Liver (tissue), 9 donors: ENCODE results near the gene NEURL3. TPM values are rescaled to one million over a fixed set of nuclear protein-coding genes. Genes with fewer than 3 reads are reported as not detected.

Experiments used
- DNase-seq: peaks from one replicate; pipeline ENCODE4 v3.0.0-alpha.2; 2017; ENCODE audit warnings: low spot score
- H3K27ac ChIP-seq, 2 donors: one replicate each; pipeline ENCODE4 v1.7.0; 2013; ENCODE audit warnings: inconsistent platforms in 2 of 2, low read length in 2 of 2, control low read depth in 1 of 2, low read depth in 1 of 2, mild to moderate bottlenecking in 1 of 2
- H3K27me3 ChIP-seq, 4 donors: one replicate each; pipeline versions ENCODE4 v1.6.1 to v1.7.0; 2013; ENCODE audit warnings: low read length in 3 of 4, inconsistent platforms in 1 of 4, mild to moderate bottlenecking in 1 of 4, moderate library complexity in 1 of 4; ENCODE audit not compliant: control insufficient read depth in 4 of 4, insufficient read depth in 4 of 4
- H3K36me3 ChIP-seq, 4 donors: one replicate each; pipeline versions ENCODE4 v1.6.1 to v1.7.0; 2013; ENCODE audit warnings: low read length in 3 of 4, mild to moderate bottlenecking in 3 of 4, low read depth in 1 of 4, moderate library complexity in 1 of 4; ENCODE audit not compliant: control insufficient read depth in 4 of 4, insufficient read depth in 3 of 4
- H3K4me1 ChIP-seq, 4 donors: one replicate each; pipeline versions ENCODE4 v1.6.1 to v1.7.0; 2013; ENCODE audit warnings: low read length in 3 of 4, mild to moderate bottlenecking in 3 of 4, moderate library complexity in 1 of 4; ENCODE audit not compliant: control insufficient read depth in 4 of 4, insufficient read depth in 4 of 4
- H3K4me3 ChIP-seq, 3 donors: one replicate each; pipeline versions ENCODE4 v1.6.1 to v1.7.0; 2013; ENCODE audit warnings: low read length in 3 of 3, control low read depth in 1 of 3, low read depth in 1 of 3, mild to moderate bottlenecking in 1 of 3
- H3K9ac ChIP-seq, 2 donors: one replicate each; pipeline ENCODE4 v1.7.0; 2013; ENCODE audit warnings: low read length in 2 of 2, mild to moderate bottlenecking in 2 of 2, moderate library complexity in 2 of 2, control low read depth in 1 of 2, low read depth in 1 of 2
- H3K9me3 ChIP-seq, 4 donors: one replicate each; pipeline versions ENCODE4 v1.6.1 to v1.7.0; 2013; ENCODE audit warnings: low read length in 3 of 4; ENCODE audit not compliant: control insufficient read depth in 4 of 4
- ATF3 ChIP-seq: IDR thresholded peaks from 2 replicates; pipeline ENCODE4 v1.6.1; 2016; ENCODE audit warnings: antibody characterized with exemption
- FOXA1 ChIP-seq: IDR thresholded peaks from 2 replicates; pipeline ENCODE4 v1.6.1; 2016; ENCODE audit warnings: antibody characterized with exemption
- FOXA2 ChIP-seq: IDR thresholded peaks from 2 replicates; pipeline ENCODE4 v1.6.1; 2016; ENCODE audit warnings: antibody characterized with exemption
- HNF4A ChIP-seq, 2 donors: conservative IDR thresholded peaks; 2 replicates each; pipeline ENCODE4 v1.6.1; 2016; ENCODE audit warnings: antibody characterized with exemption in 2 of 2, mild to moderate bottlenecking in 2 of 2
- HNF4G ChIP-seq: IDR thresholded peaks from 2 replicates; pipeline ENCODE4 v1.6.1; 2016; ENCODE audit warnings: antibody characterized with exemption
- RAD21 ChIP-seq, 2 donors: IDR thresholded peaks; 2 replicates each; pipeline ENCODE4 v1.6.1; 2016; ENCODE audit warnings: antibody characterized with exemption in 2 of 2, mild to moderate bottlenecking in 2 of 2
- REST ChIP-seq: IDR thresholded peaks from 2 replicates; pipeline ENCODE4 v1.6.1; 2016; ENCODE audit warnings: antibody characterized with exemption, mild to moderate bottlenecking
- RXRA ChIP-seq, 2 donors: IDR thresholded peaks; 2 replicates each; pipeline ENCODE4 v1.6.1; 2017 to 2018; ENCODE audit warnings: antibody characterized with exemption in 2 of 2, mild to moderate bottlenecking in 1 of 2
- TAF1 ChIP-seq: conservative IDR thresholded peaks from 2 replicates; pipeline ENCODE4 v1.6.1; 2016; ENCODE audit warnings: antibody characterized with exemption, mild to moderate bottlenecking
- WGBS: extraction: QIAGEN DNeasy Blood & Tissue Kit; methylation state at CpG from one replicate; pipeline ENCODE4 v1.1.7; 2013; 5-methylcytosine and 5-hydroxymethylcytosine counted together
- polyA plus RNA-seq, 2 donors: library from polyadenylated mRNA; stranded (reverse) in 1 of 2; unstranded in 1 of 2; fragments of 200-250 nt in 1 of 2; fragments of >200 nt in 1 of 2; fragmentation: Nextera tagmentation in 1 of 2; extraction: Ambion mirVana in 1 of 2; gene quantifications; one replicate each; pipeline versions ENCODE4 v1.2.1 to v1.2.3, GENCODE V29; 2013 to 2015
- total RNA-seq, 2 donors: library from RNA; depleted of rRNA; stranded (reverse); fragments of >200 nt; gene quantifications; one replicate each; pipeline ENCODE4 v1.2.3, GENCODE V29; 2014
- donor health status: healthy.
- donor health status: healthy.
- donor health status: healthy.
- donor health status: healthy.
- donor health status: healthy.

The NEURL3 gene
- total and polyA plus RNA-seq, 4 donors: 0.61 to 3.4 (median 1.4) TPM

- Histone ChIP-seq H3K4me1 (peaks cover 0 to 4% (median under 1%) of the 10 kb centered on the region in 4 donors), H3K27me3 (no peaks in the 10 kb centered on the region), H3K4me3 (no peak overlapping the region), H3K9ac (no peak overlapping the region), H3K36me3 (no peaks in the 10 kb centered on the region), H3K9me3 (no peaks in the 10 kb centered on the region), H3K27ac (no peak overlapping the region)
- DNase-seq: no peak
- WGBS: 86% methylated on average over 6 of the region's 6 CpGs
- no peak for TF ChIP-seq RAD21 (IDR thresholded peaks at IDR 0.05)
- no peak for TF ChIP-seq ATF3
- no peak for TF ChIP-seq RXRA (IDR thresholded peaks at IDR 0.05)
- TF ChIP-seq REST: no peak
- no peak for TF ChIP-seq HNF4A (conservative IDR thresholded peaks at IDR 0.05)
- no peak for TF ChIP-seq FOXA2
- TF ChIP-seq TAF1: no peak
- TF ChIP-seq HNF4G: no peak
Observed at GRCh38 chr2:96530144-96530430, 24.9 kb upstream of the NEURL3 start.

- peak overlapping the region in 1 of 2 donors; percentile 37 for H3K27ac ChIP-seq
- peaks cover 0 to 4% (median under 1%) of the 10 kb centered on the region in 4 donors for H3K4me1 ChIP-seq
- 92% methylated on average over 9 of the region's 9 CpGs for WGBS
- TF ChIP-seq FOXA1: no peak
- H3K4me3 ChIP-seq: no peak overlapping the region
- no peaks in the 10 kb centered on the region for H3K36me3 ChIP-seq
- no peaks in the 10 kb centered on the region for H3K27me3 ChIP-seq
- no peaks in the 10 kb centered on the region for H3K9me3 ChIP-seq
- no peak for DNase-seq
- no peak overlapping the region for H3K9ac ChIP-seq
Observed at GRCh38 chr2:96529376-96530143, 24.4 kb upstream of the NEURL3 start.

- Histone ChIP-seq H3K9ac (no peak overlapping the region), H3K36me3 (no peaks in the 10 kb centered on the region), H3K4me3 (no peak overlapping the region), H3K9me3 (no peaks in the 10 kb centered on the region), H3K4me1 (peaks cover 0 to 4% (median under 1%) of the 10 kb centered on the region in 4 donors), H3K27me3 (no peaks in the 10 kb centered on the region), H3K27ac (peak overlapping the region; percentile 37 to 67)
- DNase-seq: no peak
- TF ChIP-seq FOXA2: no peak
- peak in 1 of 2 donors; percentile 20 for TF ChIP-seq RXRA (IDR thresholded peaks at IDR 0.05)
- 85% methylated on average over 8 of the region's 8 CpGs for WGBS
Observed at GRCh38 chr2:96528700-96529375, 23.7 kb upstream of the NEURL3 start.
